HAP-1 (cell line): ENCODE data around the gene ZNF549.
A peak's percentile ranks its signal among the peaks of the same experiment; 100 is the strongest.

Experiments
- DNase-seq, 2 experiments: peaks; one replicate each; pipeline ENCODE4 v3.0.0-alpha.2; 2016 to 2020; ENCODE audit warnings: low spot score in 2 of 2
- H3K27me3 ChIP-seq: fragments of 250-450 bp; sonication (Bioruptor Pico); 2 replicates; pipeline ENCODE4 v1.5.1; 2020; ENCODE audit warnings: low read depth, mild to moderate bottlenecking, moderate library complexity
- H3K36me3 ChIP-seq: fragments of 250-450 bp; sonication (Bioruptor Pico); replicated peaks from 2 replicates; pipeline ENCODE4 v1.5.1; 2020; ENCODE audit warnings: mild to moderate bottlenecking
- H3K4me1 ChIP-seq: fragments of 250-450 bp; sonication (Bioruptor Pico); 2 replicates; pipeline ENCODE4 v1.5.1; 2020; ENCODE audit warnings: mild to moderate bottlenecking
- H3K4me3 ChIP-seq: fragments of 250-450 bp; sonication (Bioruptor Pico); 2 replicates; pipeline ENCODE4 v1.5.1; 2020; ENCODE audit warnings: mild to moderate bottlenecking, moderate library complexity
- H3K9me3 ChIP-seq: fragments of 250-450 bp; sonication (Bioruptor Pico); 2 replicates; pipeline ENCODE4 v1.5.1; 2020; ENCODE audit warnings: mild to moderate bottlenecking, moderate library complexity
- in situ Hi-C: fragments of 300-500 bp; cut with MboI; formaldehyde crosslinking; loops from 3 replicates; pipeline ENCODE4 v1.14.3; 2020; ENCODE audit warnings: low sequenced_read_pairs, inconsistent platforms, mixed read lengths

The ZNF549 gene

GRCh38 chr19:57552432-57552831 lies 25.3 kb downstream of the ZNF549 start:
- in situ Hi-C loops, result no loop called here
- DNase-seq, result no peak
- H3K4me3 ChIP-seq, result no peak overlapping the region
- no peaks in the 10 kb centered on the region for H3K4me1 ChIP-seq
- H3K27me3 ChIP-seq, result no peaks in the 10 kb centered on the region
- H3K36me3 ChIP-seq, result peaks cover 68% of the 10 kb centered on the region
- H3K9me3 ChIP-seq, result peaks cover 8% of the 10 kb centered on the region

GRCh38 chr19:57557659-57558058 lies 30.5 kb downstream of the ZNF549 start:
- H3K27me3 ChIP-seq, result no peaks in the 10 kb centered on the region
- H3K36me3 ChIP-seq, result peaks cover 23% of the 10 kb centered on the region
- no peak overlapping the region for H3K4me3 ChIP-seq
- no peak for DNase-seq
- in situ Hi-C loops, result no loop called here
- H3K4me1 ChIP-seq, result no peaks in the 10 kb centered on the region
- H3K9me3 ChIP-seq, result peaks cover 4% of the 10 kb centered on the region; the same call in 1 of the 2 replicates

GRCh38 chr19:57558525-57558924 lies 31.4 kb downstream of the ZNF549 start:
- Histone ChIP-seq H3K27me3 (no peaks in the 10 kb centered on the region), H3K4me1 (no peaks in the 10 kb centered on the region), H3K4me3 (peak overlapping the region; percentile 75), H3K36me3 (peaks cover 22% of the 10 kb centered on the region), H3K9me3 (peaks cover 7% of the 10 kb centered on the region)
- no peak for DNase-seq
- in situ Hi-C loops, result no loop called here

GRCh38 chr19:57559008-57559403 lies 31.9 kb downstream of the ZNF549 start:
- H3K4me1 ChIP-seq, result no peaks in the 10 kb centered on the region
- peak in 1 of 2 experiments; percentile 22 for DNase-seq
- no peaks in the 10 kb centered on the region for H3K27me3 ChIP-seq
- H3K9me3 ChIP-seq, result peaks cover 10% of the 10 kb centered on the region
- peak overlapping the region; percentile 75 for H3K4me3 ChIP-seq
- in situ Hi-C loops, result no loop called here
- peaks cover 18% of the 10 kb centered on the region for H3K36me3 ChIP-seq

GRCh38 chr19:57559404-57560025 lies 32.4 kb downstream of the ZNF549 start, which contains the start of gene ZNF550:
Gene ZNF550 (minus strand): TSS chr19:57559863. CDS start chr19:57559682, 181 bp downstream.
- peak; percentile 70 to 92 for DNase-seq
- Histone ChIP-seq H3K27me3 (no peaks in the 10 kb centered on the region), H3K36me3 (peaks cover 13% of the 10 kb centered on the region), H3K4me1 (no peaks in the 10 kb centered on the region), H3K4me3 (peak within 1 kb of the TSS; percentile 75), H3K9me3 (peaks cover 10% of the 10 kb centered on the region)
- in situ Hi-C loops, result no loop called here

GRCh38 chr19:57560049-57560491 lies 32.9 kb downstream of the ZNF549 start:
- no peak for DNase-seq
- in situ Hi-C loops, result no loop called here
- H3K36me3 ChIP-seq, result peaks cover 9% of the 10 kb centered on the region
- peak overlapping the region; percentile 75 for H3K4me3 ChIP-seq
- H3K4me1 ChIP-seq, result no peaks in the 10 kb centered on the region
- peaks cover 12% of the 10 kb centered on the region for H3K9me3 ChIP-seq
- H3K27me3 ChIP-seq, result no peaks in the 10 kb centered on the region

- in situ Hi-C loops, result no loop called here
- no peak for DNase-seq
- Histone ChIP-seq H3K9me3 (peaks cover 30% of the 10 kb centered on the region), H3K36me3 (no peaks in the 10 kb centered on the region), H3K27me3 (no peaks in the 10 kb centered on the region), H3K4me3 (no peak overlapping the region), H3K4me1 (no peaks in the 10 kb centered on the region)
Measured at GRCh38 chr19:57563547-57563946, 36.4 kb downstream of the ZNF549 start.

- Histone ChIP-seq H3K4me3 (no peak overlapping the region), H3K9me3 (peaks cover 28% of the 10 kb centered on the region), H3K4me1 (no peaks in the 10 kb centered on the region), H3K36me3 (no peaks in the 10 kb centered on the region), H3K27me3 (no peaks in the 10 kb centered on the region)
- no peak for DNase-seq
- in situ Hi-C loops, result no loop called here
Measured at GRCh38 chr19:57566396-57567265, 39.5 kb downstream of the ZNF549 start.

- in situ Hi-C loops, result no loop called here
- peaks cover 37% of the 10 kb centered on the region for H3K9me3 ChIP-seq
- H3K27me3 ChIP-seq, result no peaks in the 10 kb centered on the region
- H3K4me1 ChIP-seq, result no peaks in the 10 kb centered on the region
- H3K36me3 ChIP-seq, result peaks cover 27% of the 10 kb centered on the region
- DNase-seq, result no peak
- H3K4me3 ChIP-seq, result no peak overlapping the region
Measured at GRCh38 chr19:57570707-57571106, 43.6 kb downstream of the ZNF549 start.

GRCh38 chr19:57572415-57572947 lies 45.3 kb downstream of the ZNF549 start:
- H3K4me1 ChIP-seq, result no peaks in the 10 kb centered on the region
- H3K4me3 ChIP-seq, result no peak overlapping the region
- H3K27me3 ChIP-seq, result no peaks in the 10 kb centered on the region
- H3K36me3 ChIP-seq, result peaks cover 35% of the 10 kb centered on the region
- DNase-seq, result no peak
- in situ Hi-C loops, result no loop called here
- peaks cover 35% of the 10 kb centered on the region for H3K9me3 ChIP-seq

- no peak overlapping the region for H3K4me3 ChIP-seq
- H3K9me3 ChIP-seq, result peaks cover 35% of the 10 kb centered on the region
- no peaks in the 10 kb centered on the region; the same call in 1 of the 2 replicates for H3K4me1 ChIP-seq
- DNase-seq, result no peak
- peaks cover 35% of the 10 kb centered on the region for H3K36me3 ChIP-seq
- H3K27me3 ChIP-seq, result no peaks in the 10 kb centered on the region
- in situ Hi-C loops, result no loop called here
Measured at GRCh38 chr19:57576661-57577060, 49.5 kb downstream of the ZNF549 start.

- peaks cover 21% of the 10 kb centered on the region for H3K9me3 ChIP-seq
- peak within 1 kb of the TSS; percentile 67 for H3K4me3 ChIP-seq
- in situ Hi-C loops, result no loop called here
- no peaks in the 10 kb centered on the region; the same call in 1 of the 2 replicates for H3K4me1 ChIP-seq
- peak; percentile 94 to 96 for DNase-seq
- H3K36me3 ChIP-seq, result peaks cover 21% of the 10 kb centered on the region
- no peaks in the 10 kb centered on the region for H3K27me3 ChIP-seq
Measured at GRCh38 chr19:57578487-57579205, 51.5 kb downstream of the ZNF549 start, which contains the start of gene ZNF416. Gene ZNF416 (minus strand): TSS chr19:57578911. CDS start chr19:57578704, 207 bp downstream.

GRCh38 chr19:57583104-57583520 lies 56.0 kb downstream of the ZNF549 start:
- Histone ChIP-seq H3K4me3 (no peak overlapping the region), H3K9me3 (no peaks in the 10 kb centered on the region), H3K27me3 (no peaks in the 10 kb centered on the region), H3K36me3 (no peaks in the 10 kb centered on the region), H3K4me1 (no peaks in the 10 kb centered on the region; the same call in 1 of the 2 replicates)
- no peak for DNase-seq
- in situ Hi-C loops, result no loop called here
